ENCODE measurements around the gene COX19.
"Not testable (repeated sequence)": the region's sequence is repeated elsewhere in the genome, so short reads cannot be mapped to it uniquely, and the experiment has no call there.

Gene COX19

DNA sequence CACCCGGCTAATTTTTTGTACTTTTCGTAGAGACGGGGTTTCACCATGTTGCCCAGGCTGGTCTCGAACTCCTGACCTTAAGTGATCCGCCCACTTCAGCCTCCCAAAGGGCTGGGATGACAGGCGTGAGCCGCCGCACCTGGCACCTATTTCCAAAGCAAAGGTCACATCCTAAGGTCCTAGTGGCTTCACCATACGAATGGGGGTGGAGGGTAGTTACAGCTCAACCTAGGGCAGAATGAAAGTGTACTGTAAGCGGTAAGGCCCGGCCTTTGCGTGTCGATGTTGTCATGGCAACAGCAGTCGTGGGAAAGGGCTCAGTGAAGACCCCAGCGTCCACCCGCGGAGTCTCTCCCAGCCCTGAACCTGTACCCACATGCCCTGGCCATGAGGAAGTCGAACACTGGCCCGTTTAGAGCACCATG is 1.6 kb upstream of the COX19 start:
- DNase-seq, result no peak

DNA sequence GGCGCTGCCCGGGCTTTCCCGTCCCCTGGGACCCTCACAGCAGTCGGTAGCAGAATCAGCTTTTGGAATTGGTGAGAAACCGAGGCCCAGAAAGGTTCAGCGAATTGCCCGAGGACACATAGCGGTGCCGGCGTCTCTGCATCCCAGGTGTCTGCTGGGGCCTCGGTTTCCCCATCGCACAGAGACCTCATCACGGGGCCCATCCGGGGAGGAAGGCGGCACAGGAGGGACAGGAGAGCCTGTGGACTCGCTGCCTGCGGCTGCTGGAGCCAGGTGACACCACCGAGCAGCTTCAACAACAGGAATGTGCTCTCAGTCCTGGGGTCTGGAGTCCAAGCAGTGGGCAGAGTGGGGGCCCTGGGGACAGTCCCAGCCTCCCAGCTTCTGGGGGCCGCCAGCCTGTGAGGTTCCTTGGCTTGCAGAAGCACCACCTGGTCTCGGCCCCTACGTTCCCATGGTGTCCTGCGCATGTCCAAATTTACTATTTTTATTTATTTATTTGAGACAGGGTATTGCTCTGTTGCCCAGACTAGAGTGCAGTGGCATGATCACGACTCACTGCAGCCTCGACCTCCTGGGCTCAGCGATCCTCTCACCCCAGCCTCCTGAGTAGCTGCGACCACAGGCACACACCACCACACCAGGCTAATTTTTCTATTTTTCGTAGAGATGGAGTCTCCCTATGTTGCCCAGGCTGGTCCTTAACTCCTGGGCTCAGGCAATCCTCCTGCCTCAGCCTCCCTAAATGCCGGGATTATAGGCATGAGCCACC is 539 bp upstream of the COX19 start:
- DNase-seq, result no peak

DNA sequence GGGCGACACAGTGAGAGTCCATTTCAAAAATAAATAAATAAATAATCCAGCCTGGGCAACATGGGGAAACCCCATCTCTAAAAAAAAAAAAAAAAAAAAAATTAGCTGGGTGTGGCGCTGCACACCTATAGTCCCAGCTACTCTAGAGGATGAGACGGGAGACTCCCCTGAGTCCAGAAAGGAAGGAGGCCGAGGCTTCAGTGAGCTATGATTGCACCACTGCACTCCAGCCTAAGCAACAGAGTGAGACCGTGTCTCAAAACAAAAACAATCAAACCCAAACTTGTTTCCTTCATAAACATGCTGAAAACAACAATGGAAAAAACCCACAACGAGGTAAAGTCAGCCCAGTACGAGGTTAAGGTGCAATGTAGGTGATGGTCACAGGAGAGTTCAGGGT is 1.2 kb downstream of the COX19 start:
- DNase-seq, result no peak

DNA sequence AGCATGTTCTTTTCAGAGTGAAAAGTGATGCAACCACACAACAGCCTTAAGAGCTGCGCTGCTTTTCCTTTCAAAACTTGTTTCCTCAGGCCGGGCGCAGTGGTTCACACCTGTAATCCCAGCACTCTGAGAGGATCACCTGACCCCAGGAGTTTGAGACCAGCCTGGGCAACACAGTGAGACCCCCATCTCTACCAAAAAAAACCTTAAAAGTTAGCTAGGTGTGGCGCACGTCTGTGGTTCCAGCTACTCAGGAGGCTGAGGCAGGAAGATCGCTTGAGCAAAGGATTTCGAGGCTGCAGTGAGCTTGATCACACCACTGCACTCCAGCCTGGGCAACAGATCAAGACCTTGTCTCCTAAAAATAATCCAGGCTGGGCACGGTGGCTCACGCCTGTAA is 2.0 kb downstream of the COX19 start:
- no peak for DNase-seq

DNA sequence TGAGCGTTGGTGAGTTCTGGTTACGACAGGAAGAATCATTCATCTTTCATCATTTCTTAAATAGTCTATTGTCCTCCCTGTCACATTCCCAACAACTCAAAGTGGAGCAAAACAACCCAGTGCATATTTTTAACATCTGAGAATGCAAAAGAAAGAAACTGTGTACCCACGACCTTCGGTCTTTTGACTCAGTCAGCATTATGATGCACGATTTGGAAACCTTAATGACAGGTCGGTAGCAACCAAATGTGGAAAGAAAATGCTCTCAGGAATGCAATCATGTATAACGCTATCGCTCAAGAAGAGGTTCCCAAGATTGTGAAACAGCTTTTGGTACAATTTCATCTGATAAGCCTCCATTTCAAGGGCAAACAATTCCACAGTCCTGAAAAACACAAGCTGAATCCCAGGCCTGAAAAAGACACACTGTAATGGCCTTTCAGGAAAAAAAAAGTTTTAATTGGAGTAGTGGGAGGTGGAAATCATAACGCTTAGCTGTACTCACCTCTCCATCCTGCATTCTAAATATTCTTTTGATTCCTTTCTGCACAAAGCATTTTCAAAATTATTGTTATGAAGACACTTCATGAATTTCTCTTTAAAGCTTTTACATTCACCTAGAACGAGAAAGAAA is 2.6 kb downstream of the COX19 start:
- no peak for DNase-seq

DNA sequence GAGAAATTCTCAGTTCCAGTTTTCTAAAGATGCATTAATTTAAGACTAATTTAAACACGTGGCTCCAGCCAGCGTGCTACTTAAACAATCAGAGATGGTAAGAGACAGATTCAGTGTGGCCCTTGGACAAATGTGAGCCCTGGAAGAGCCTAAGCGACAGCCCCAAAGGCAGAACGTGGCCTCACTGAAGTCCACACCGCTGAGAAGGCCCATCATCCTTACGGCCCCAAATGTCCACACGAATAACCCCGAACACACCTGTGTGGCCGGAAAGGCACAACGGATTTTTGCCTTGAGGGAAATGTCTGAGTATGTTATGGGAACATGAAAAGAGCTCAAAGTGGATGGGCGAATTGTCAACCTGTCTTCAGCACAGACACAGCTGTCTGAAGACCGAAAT is 3.2 kb downstream of the COX19 start:
- DNase-seq, result no peak

DNA sequence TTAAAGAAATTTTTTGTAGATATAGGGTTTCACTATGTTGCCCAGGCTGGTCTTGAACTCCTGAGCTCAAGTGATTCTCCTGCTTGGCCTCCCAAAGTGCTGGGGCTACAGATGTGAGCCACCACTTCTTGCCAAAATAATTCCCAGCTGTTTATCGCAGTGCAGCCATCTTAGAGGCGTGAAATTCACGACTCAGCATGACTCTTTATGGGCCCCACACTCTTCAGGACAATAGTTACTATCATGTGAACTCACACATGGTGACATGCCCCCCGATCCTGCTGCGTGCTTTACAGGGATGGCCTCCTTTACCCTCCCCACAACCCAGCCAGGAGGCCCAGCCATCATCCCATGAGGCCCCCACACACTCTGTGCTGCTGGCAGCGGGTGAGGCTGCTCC is 4.6 kb downstream of the COX19 start:
- no peak for DNase-seq

DNA sequence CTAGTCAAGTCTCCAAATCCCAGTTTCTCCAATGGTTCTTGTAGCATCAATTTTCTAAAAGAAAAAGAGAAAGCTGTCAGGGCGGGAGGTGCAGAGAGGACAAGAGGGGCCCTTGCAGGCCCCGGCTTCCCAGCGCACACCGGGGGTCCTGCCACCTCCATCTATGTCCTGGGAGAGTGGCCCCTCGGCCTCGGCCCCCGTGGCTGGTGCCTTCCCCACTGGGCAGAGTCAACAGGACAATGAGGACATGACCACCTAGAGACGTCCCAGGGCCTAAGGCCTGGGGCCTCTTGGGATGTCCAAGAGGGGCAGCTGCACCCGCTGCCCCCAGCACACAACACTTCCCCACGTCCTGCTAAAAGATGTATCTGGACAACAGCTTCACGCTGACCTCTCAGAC is 5.9 kb downstream of the COX19 start:
- no peak for DNase-seq

DNA sequence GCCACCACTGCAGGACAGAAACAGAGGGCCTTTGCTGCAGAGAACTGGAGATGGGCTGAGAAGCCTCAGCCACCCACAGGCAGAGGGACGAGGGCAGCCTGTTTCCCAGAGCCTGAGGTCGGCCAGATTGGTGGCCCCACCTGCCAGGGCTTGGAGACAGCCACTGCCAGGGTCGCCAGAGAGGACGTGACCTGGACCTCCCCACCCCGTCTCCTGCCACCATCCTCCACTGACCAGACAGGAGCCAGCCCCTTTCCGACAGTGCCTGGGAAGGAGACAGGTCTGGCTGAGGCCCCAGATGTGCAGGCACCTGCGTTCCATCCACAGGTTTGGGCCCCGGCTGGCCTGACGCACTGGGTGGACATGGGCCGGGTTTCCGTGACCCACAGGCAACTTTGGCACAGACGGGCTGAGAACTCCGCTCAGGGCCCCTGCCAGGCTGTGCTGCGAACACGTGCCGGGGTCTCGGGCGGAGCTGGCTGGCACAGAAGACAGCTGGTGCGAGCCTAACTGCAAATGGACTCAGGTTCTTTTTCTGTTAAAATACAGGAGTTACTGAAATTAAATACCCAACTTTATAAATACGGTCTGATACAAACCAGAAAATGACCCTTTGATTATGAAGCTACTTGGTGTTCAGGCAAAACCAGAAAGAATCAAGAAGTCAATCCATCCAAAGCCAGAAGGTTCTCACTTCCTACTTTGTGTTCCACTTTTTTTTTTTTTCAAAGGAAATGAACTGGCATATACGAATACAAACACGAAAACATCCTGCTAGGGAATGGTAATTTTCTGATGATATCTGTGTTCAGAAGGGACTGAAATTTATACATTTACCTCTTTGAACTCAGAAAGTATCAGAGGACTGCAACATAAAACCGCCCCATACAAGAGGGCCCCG is 6.9 kb downstream of the COX19 start:
- no peak for DNase-seq

DNA sequence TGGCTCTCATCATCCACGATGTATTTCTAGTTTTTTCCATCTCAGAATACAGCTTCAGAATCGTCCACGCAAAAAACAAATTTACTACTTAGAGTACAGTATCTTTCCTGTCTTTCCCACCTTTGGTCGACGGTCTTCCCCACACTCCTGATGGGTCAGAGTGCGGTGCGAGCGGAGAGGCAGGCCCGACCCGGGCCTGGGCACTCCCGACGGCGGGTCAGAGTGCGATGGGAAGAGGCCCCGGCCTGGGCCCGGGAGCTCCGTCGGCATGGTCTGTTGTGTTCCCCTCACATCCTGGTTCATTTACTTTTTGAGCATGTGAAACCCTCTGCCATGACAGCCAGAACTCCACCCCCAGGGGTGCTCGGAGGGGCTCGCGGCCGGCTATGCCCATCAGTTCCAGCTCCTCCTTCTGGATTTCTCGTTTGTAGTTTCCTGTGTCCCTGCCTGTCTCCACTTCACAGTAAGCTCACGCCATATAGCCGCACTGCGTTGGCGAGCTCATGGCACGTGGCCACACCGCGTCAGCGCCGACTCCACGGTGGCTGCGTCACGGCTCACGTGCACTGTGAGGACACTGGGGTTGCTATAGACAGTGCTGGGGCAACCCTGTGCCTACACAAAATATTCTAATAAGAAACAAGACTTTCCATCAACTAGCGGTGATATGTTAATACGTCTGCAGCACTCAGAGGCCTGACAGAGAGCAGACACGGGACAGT is 7.8 kb downstream of the COX19 start:
- no peak for DNase-seq

DNA sequence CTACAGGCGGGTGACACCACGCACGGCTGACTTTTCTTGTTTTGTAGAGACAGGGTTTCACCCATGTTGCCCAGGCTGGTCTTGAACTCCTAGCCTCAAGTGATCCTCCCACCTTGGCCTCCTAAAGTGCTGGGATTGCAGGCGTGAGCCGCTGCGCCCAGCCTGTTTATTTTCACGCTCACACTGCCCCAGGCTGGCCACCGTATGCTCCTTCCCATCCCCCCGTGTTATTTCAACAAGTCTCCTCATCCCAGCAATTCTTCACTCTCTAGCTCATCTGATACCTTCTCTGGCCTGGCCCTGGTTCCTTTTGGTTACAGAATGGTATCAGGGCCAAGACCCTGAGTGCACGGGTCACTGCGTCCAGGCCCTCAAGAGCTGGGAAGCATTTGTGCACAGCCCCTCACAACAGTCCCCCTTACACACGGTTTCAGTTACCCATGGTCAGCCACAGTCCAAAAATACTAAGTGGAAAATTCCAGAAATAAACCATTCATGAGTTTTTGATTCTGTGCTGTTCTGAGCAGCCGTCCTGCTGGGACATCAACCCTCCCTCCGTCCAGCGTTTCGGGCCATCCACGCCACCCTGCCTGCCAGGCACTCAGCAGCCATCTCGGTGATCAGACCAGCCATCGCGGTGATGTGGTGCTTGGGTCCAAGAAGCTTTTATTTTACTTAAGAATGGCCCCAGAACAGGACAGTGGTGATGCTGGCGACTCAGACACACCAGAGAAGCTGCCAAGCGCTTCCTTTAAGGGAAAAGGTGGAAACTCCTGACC is 8.9 kb downstream of the COX19 start:
- no peak for DNase-seq

DNA sequence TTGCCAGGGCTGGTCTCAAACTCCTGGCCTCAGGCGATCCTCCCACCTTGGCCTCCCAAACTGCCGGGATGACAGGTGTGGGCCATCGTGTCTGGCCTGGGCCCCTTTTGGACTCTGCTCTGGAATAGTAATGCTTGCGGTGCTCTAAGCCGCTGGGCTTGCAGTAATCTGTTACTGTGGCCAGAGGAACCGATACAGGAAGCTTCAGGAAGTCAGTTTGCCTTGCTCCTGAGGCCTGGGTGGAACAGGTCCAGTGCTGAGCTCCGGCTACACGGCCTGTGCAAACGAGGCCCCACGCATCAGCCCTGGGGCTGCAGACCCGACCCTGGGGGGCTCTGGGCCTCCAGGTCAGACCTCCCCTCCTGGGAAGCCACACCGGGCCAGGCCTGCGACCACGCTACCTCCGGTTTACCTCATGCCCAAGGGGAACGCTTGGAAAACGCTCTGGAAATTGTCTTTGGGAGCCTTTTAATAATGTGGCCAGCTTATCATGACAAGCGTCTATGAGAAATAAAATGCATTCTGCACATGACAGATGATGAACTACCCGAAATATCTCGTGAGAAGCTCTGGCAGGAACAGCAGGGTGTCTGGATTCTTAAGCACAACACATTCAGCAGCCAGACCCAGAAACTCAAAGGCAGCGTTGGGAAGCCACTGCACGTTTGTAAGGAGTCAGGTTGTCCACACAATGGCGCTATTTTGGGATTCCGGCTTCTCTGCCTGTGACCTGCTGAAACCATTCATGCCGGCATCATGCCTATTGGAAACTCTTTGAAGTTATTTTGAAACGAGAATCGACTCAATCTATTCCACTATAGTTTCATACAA is 10.7 kb downstream of the COX19 start:
- DNase-seq, result no peak

DNA sequence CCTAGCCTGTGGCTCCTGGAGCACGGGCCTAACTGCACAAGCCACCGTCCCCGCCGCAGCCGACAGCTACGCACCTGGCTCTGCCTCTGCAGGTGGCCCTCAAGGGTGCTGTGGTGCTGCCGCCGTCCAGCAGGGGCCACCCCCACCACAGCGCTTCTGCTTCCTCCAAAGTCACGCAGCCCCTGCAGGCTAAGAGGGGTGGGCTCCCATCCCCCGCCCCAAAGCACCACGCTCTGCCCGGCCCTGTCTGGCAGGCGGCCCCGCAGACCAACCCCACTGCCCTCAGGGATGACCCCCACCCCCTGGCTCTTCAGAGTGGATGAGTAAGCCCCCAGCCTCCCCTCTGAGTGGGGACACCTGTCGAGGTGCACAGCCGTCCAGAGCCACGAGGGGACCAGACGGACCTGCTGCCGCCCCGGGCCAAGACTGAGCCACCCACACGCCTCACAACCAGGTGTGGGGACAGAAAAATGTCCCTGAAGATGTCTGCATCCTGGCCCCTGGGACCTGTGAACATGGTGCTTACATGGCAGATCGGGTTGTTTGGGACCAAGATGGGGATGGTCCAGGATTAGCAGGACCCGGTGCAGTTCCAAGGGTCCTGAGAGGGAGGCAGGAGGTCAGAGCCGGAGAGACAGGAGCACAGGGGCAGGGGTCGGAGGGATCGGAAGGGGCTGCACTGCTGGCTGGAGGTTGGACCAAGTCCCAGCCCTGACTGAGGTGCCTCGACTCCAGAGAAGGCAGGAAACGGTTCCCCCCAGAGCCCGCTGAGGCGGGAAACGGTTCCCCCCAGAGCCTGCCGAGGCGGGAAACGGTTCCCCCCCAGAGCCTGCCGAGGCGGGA is 11.9 kb downstream of the COX19 start:
- DNase-seq, result no peak

DNA sequence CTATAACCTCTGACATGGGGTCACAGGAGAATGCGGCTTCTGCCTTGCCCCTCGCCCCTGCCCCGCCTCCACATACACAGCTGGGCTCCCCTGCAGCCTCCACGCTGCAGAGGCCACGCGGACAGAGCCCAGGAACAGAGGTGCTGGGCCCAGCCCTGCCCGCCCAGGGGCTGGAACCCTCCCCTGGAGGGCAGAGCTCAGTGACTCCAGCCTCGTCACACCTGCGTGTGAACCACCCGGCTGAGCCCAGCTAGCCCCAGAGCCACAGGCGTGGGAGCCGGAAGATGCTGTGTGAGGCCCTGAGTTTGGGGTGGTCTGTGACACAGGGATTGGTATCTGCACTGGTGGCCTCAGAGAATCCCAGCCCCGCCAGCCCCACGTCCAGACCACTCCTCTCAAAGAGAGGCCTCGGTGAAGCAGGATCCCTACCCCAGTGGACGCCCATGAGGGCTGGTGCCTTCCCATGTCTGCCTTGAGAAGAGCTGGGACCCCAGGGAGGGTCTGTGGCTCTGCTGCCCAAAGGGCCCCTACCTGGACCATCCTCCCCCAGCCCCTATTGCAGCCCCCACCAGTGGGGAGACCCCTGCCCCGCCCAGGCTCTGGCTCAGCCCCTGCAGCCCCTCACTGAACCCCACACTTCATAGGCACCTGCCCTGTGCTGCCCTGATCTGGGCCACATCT is 12.8 kb downstream of the COX19 start:
- no peak for DNase-seq

DNA sequence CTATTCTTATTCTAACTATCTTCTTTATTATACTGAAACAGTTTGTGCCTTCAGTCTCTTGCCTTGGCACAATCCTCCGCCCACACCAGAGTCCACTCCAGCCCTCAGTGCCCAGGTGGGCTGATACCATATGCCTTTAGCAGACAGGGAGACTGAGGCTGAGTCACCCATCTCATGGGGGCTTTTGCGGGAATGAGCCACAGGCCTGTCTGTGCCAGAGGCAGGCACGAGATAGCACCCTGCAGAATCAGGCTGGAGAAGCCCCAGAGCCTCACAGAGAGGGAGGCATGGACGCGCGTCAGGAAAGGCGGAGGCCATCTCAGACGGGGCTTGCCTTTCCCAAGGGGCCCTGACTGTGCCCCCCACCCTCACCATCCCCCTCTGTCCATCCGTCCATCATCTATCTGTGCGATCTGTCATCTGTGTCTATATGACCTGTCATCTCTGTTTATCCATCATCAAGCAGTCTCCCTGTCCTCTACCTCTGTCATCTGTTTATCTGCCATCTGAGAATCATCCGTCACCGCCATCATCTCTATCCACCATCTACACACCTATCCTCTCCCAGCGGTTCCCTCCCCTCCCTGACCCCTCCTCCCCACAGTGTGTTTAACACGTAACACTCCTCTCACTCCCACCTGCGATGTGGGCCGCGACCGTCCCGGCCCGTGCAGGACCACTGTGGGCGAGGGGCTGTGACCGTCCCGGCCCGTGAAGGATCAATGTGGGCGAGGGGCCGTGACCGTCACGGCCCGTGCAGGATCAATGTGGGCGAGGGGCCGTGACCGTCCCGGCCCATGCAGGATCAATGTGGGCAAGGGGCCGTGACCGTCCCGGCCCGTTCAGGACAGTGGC is 13.6 kb downstream of the COX19 start:
- DNase-seq, result no peak

DNA sequence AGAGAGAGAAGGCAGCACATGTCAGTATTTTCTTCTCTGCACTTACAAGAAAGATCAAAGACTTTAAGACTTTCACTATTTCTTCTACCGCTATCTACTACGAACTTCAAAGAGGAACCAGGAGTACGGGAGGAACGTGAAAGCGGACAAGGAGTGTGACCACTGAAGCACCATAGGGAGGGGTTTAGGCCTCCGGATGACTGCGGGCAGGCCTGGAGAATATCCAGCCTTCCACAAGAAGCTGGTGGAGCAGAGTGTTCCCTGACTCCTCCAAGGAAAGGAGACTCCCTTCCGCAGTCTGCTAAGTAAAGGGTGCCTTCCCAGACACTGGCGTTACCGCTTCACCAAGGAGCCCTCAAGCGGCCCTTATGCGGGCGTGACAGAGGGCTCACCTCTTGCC is 14.4 kb downstream of the COX19 start:
- not testable (repeated sequence) for DNase-seq

DNA sequence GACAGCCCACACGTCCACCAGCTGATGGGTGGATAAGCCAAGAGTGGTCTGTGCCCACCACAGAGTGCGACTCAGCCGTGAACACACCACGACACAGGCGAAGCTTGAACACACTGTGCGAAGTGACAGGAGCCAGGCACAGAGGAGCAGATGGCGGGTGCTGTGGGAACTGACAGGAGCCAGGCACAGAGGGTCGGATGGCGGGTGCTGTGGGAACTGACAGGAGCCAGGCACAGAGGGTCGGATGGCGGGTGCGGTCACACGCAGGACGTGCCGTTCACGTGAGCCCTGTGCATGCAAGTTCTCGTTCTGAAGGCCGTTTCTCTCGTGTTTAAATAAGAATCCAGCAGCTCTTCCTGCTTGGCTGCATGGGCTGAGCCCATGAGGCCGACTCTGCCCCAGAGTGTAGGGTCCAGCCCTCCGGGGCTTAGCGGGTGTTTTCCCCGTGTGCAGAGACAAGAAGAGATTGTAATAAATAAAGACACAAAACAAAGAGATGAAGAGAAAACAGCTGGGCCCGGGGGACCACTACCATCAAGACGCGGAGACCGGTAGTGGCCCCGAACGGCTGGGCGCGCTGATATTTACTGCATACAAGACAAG is 15.0 kb downstream of the COX19 start:
- no peak for DNase-seq

DNA sequence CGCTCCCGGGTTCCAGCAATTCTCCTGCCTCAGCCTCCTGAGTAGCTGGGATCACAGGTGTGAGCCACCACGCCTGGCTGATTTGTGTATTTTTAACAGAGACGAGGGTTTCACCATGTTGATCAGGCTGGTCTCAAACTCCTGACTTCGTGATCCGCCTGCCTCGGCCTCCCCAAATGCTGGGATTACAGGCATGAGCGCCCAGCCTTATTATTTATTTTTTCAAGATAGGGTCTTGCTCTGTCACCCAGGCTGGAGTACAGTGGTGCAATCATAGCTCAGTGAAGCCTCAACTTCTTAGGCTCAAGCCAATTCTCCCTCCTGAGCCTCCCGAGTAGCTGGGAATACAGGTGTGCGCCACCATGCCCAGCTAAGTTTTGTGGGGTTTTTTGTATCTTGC is 15.6 kb downstream of the COX19 start:
- DNase-seq, result not testable (repeated sequence)

Measured in cortex of kidney (tissue), 1 donor.